HFFc6 (cell line): Measurements from ENCODE around the gene RNF207. TPM values are rescaled to one million over a fixed set of nuclear protein-coding genes. Genes with fewer than 3 reads are reported as not detected.

ENCODE experiments used
- DNase-seq: peaks from one replicate; pipeline ENCODE4 v3.0.0-alpha.2; 2018
- H3K27ac Mint-ChIP-seq: 2 replicates; pipeline ENCODE4 v1.8.0; 2020; ENCODE audit warnings: mild to moderate bottlenecking, mixed read lengths
- H3K27me3 Mint-ChIP-seq: 2 replicates; pipeline ENCODE4 v1.8.0; 2021; ENCODE audit warnings: mild to moderate bottlenecking, moderate library complexity, mixed read lengths; ENCODE audit not compliant: insufficient read depth
- H3K36me3 Mint-ChIP-seq: 2 replicates; pipeline ENCODE4 v1.8.0; 2021; ENCODE audit warnings: low read depth, mixed read lengths
- H3K4me1 Mint-ChIP-seq: 2 replicates; pipeline ENCODE4 v1.8.0; 2020; ENCODE audit warnings: low read depth, mixed read lengths
- H3K4me3 Mint-ChIP-seq: 2 replicates; pipeline ENCODE4 v1.8.0; 2020; ENCODE audit warnings: mild to moderate bottlenecking, moderate library complexity, mixed read lengths
- H3K9me3 Mint-ChIP-seq: 2 replicates; pipeline ENCODE4 v1.8.0; 2020; ENCODE audit warnings: mild to moderate bottlenecking, mixed read lengths
- CTCF ChIP-seq: fragments of 200-600 bp; sonication (generic); IDR thresholded peaks from 2 replicates; pipeline ENCODE4 v1.5.0; 2021; ENCODE audit warnings: antibody characterized with exemption, mild to moderate bottlenecking
- total RNA-seq, 6 experiments: library from RNA; stranded (reverse); fragmentation: NEBNext Ultra II Directional; extraction: Animal tissue kit (Norgen Biotek cat#: 25700); gene quantifications; 2 replicates in 1 of 6; 3 replicates in 5 of 6; pipeline ENCODE4 v1.2.3, GENCODE V29; 2021

RNF207 gene
- total RNA-seq, 6 experiments from 2014 or later = 2.0 to 5.2 (median 2.9) TPM

GRCh38 chr1:6234502-6235295 is 28.8 kb downstream of the RNF207 start:
- Mint-ChIP-seq H3K4me1 (peaks cover 22% of the 10 kb centered on the region), H3K27me3 (0 out of 2 replicates have a peak, but pooled peaks cover 3% of the 10 kb centered on the region), H3K27ac (peak overlapping the region; percentile 76), H3K4me3 (peak overlapping the region; percentile 93), H3K36me3 (peaks cover 11% of the 10 kb centered on the region; the same call in 1 of the 2 replicates), H3K9me3 (no peaks in the 10 kb centered on the region)
- peak; percentile 11 for DNase-seq
- no peak for TF ChIP-seq CTCF

- DNase-seq = no peak
- peaks cover 11% of the 10 kb centered on the region; the same call in 1 of the 2 replicates for H3K36me3 Mint-ChIP-seq
- peak overlapping the region; percentile 93 for H3K4me3 Mint-ChIP-seq
- no peaks in the 10 kb centered on the region for H3K9me3 Mint-ChIP-seq
- peaks cover 25% of the 10 kb centered on the region for H3K4me1 Mint-ChIP-seq
- TF ChIP-seq CTCF = no peak
- 0 out of 2 replicates have a peak, but pooled peaks cover 3% of the 10 kb centered on the region for H3K27me3 Mint-ChIP-seq
- peak overlapping the region; percentile 76 for H3K27ac Mint-ChIP-seq
These were observed 29.4 kb downstream of the RNF207 start for GRCh38 chr1:6235296-6235677.

- Mint-ChIP-seq H3K4me1 (peaks cover 26% of the 10 kb centered on the region), H3K36me3 (peaks cover 11% of the 10 kb centered on the region; the same call in 1 of the 2 replicates), H3K9me3 (no peaks in the 10 kb centered on the region), H3K27ac (no peak overlapping the region), H3K27me3 (peaks cover 11% of the 10 kb centered on the region), H3K4me3 (no peak overlapping the region)
- no peak for DNase-seq
- TF ChIP-seq CTCF = no peak
These were observed 31.2 kb downstream of the RNF207 start for GRCh38 chr1:6237093-6237492.

GRCh38 chr1:6239213-6239752 is 33.4 kb downstream of the RNF207 start:
- DNase-seq = no peak
- peaks cover 17% of the 10 kb centered on the region for H3K27me3 Mint-ChIP-seq
- H3K27ac Mint-ChIP-seq = no peak overlapping the region

More at GRCh38 chr1:6239213-6239752, 33.4 kb downstream of the RNF207 start:
- Mint-ChIP-seq H3K4me3 (no peak overlapping the region), H3K9me3 (no peaks in the 10 kb centered on the region), H3K4me1 (peaks cover 13% of the 10 kb centered on the region), H3K36me3 (no peaks in the 10 kb centered on the region)
- no peak for TF ChIP-seq CTCF
